ENCODE measurements around the gene CLPTM1. TPM values are rescaled to one million over a fixed set of nuclear protein-coding genes. Genes with fewer than 3 reads are reported as not detected.
"Not testable (repeated sequence)": the region's sequence is repeated elsewhere in the genome, so short reads cannot be mapped to it uniquely, and the experiment has no call there.

Gene CLPTM1
- total RNA-seq, 1 donor from 2014 or later: 39.6 TPM

DNA sequence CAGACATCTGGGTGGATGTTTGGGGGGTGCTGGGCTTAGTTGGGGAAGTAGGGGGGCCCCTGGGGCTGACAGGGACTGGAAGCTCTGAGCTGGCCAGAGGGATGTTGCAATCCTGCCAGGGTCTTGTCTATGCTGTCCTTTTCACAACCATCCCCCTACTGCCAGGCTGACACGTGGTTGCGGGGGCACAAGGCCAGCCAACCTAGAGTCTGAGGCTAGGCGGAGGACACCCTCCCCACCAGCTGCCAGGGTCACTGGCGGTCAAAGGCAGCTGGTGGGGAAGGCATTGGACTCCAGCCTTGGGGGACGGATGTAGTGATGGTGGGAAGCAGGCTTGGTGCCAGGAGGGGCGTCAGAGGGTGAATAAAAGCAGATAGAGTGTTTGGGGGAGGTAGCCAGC is 42.3 kb upstream of the CLPTM1 start:
- H3K4me3 ChIP-seq (ENCODE audit: low read depth, low read length): no peak overlapping the region
- no peak for DNase-seq (ENCODE audit: low read depth)
- TF ChIP-seq CTCF (conservative IDR thresholded peaks at IDR 0.05; ENCODE audit: low read depth, low read length): no peak

GRCh38 chr19:44913512-44914432 is 41.4 kb upstream of the CLPTM1 start:
- peak overlapping the region; percentile 63 for H3K4me3 ChIP-seq (ENCODE audit: low read depth, low read length)
- DNase-seq (ENCODE audit: low read depth): not testable (repeated sequence)

DNA sequence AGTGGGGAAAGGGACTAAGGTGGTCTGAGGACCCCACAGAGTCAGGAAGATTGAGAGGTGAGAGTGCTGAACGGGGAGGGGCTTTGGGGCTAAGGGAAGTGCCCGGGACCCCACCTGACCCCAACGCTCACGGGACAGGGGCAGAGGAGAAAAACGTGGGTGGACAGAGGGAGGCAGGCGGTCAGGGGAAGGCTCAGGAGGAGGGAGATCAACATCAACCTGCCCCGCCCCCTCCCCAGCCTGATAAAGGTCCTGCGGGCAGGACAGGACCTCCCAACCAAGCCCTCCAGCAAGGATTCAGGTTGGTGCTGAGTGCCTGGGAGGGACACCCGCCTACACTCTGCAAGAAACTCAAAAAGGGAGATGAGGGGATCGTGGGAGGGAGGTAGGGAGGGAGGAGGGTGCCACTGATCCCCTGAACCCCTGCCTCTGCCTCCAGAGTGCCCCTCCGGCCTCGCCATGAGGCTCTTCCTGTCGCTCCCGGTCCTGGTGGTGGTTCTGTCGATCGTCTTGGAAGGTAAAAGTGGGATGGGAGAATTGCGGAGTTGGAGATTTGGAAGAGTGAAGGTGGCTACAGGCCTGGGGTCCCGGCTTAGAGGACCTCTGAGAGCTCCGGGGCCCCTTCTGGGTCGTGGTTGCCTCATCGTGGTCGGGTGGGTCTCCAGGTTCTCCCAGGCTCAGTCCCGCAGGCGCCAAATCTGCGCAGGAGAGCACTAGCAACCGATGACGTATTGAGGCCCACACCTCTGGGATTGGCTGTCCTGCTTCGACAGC is 40.6 kb upstream of the CLPTM1 start, which contains the start of gene APOC1:
Gene APOC1 (plus strand): TSS at position 176 of the 774 bp plus-strand sequence. CDS start 284 bp downstream, at position 460.
- H3K4me3 ChIP-seq (ENCODE audit: low read depth, low read length): peak within 1 kb of the TSS; percentile 63

GRCh38 chr19:44924243-44924725 is 30.9 kb upstream of the CLPTM1 start:
- DNase-seq (ENCODE audit: low read depth): no peak
- TF ChIP-seq CTCF (conservative IDR thresholded peaks at IDR 0.05; ENCODE audit: low read depth, low read length): no peak
- no peak overlapping the region for H3K4me3 ChIP-seq (ENCODE audit: low read depth, low read length)

More for the DNA sequence above, 40.6 kb upstream of the CLPTM1 start, which contains the start of gene APOC1:
- not testable (repeated sequence) for DNase-seq (ENCODE audit: low read depth)

GRCh38 chr19:44925114-44925891 is 29.9 kb upstream of the CLPTM1 start:
- no peak overlapping the region for H3K4me3 ChIP-seq (ENCODE audit: low read depth, low read length)
- TF ChIP-seq CTCF (conservative IDR thresholded peaks at IDR 0.05; ENCODE audit: low read depth, low read length): no peak
- DNase-seq (ENCODE audit: low read depth): no peak

DNA sequence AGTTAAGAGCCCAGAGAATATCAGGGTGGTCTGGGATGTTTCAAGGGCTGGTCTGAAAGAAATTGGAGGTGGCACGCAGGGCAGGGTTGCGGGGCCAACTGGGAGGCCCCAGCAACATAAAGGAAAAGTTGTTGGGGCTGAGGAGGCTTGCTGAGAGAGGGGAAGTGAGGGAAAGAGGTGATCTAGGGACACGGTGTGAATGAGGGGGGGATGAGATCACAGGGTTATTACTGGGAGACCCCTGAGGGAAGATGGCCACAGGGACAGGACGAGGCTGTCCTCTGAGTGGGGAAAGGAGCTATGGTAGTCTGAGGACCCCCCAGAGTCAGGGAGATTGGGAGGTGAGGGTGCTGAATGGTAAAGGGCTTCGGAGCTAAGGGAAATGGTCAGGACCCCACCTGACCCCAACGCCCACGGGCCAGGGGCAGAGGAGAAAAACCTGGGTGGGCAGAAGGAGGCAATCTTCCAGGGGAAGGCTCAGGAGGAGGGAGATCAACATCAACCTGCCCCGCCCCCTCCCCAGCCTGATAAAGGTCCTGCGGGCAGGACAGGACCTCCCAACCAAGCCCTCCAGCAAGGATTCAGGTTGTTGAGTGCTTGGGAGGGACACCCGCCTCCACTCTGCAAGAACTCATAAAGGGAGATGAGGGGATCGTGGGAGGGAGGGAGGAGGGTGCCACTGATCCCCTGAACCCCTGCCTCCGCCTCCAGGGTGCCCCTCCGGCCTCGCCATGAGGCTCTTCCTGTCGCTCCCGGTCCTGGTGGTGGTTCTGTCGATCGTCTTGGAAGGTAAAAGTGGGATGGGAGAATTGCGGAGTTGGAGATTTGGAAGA is 28.7 kb upstream of the CLPTM1 start:
- not testable (repeated sequence) for DNase-seq (ENCODE audit: low read depth)
- peak overlapping the region; percentile 30 for H3K4me3 ChIP-seq (ENCODE audit: low read depth, low read length)

DNA sequence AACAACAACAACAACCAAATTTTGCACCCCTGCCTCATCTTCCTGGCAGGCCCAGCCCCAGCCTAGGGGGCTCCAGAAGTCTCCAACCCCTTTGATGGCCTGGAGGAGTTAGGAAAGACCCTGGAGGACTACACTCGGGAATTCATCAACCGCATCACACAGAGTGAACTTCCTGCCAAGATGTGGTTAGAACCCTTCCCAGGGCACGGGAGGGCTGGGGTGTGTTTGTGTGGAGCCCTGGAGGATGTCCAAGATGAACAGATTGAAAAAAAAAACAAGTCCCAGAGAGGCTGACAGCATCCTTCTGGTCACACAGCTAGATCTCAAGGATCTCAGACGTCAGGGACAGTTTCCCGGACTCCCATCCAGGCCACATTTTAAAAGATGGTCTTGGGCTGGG is 27.4 kb upstream of the CLPTM1 start:
- TF ChIP-seq CTCF (conservative IDR thresholded peaks at IDR 0.05; ENCODE audit: low read depth, low read length): no peak
- no peak for DNase-seq (ENCODE audit: low read depth)
- H3K4me3 ChIP-seq (ENCODE audit: low read depth, low read length): no peak overlapping the region
